WTC11 (cell line): ENCODE results near the gene VKORC1. TPM values are rescaled to one million over a fixed set of nuclear protein-coding genes. Genes with fewer than 3 reads are reported as not detected.

Source experiments
- ATAC-seq: fragments of 200-7000 bp; cut with Tn5 transposase; 2 replicates; pipeline ENCODE4 v1.10.0; 2021; ENCODE audit warnings: mild to moderate bottlenecking, moderate library complexity
- CTCF ChIA-PET: fragments of 300-600 bp; sonication (Branson Sonifier 250); formaldehyde crosslinking; loops from one replicate; lab custom pipeline; 2021; ENCODE audit warnings: antibody characterized with exemption; lab: Charles Lee
- POLR2A ChIA-PET: fragments of 350-600 bp; sonication (Branson Sonifier 250); formaldehyde crosslinking; loops from one replicate; lab custom pipeline; 2021; ENCODE audit warnings: antibody characterized with exemption; lab: Charles Lee
- DNase-seq: peaks from one replicate; pipeline ENCODE4 v3.0.0; 2021; ENCODE audit warnings: low spot score
- H3K27ac Mint-ChIP-seq: 2 replicates; pipeline ENCODE4 v1.8.0; 2021; ENCODE audit warnings: mixed read lengths
- H3K27me3 Mint-ChIP-seq: 2 replicates; pipeline ENCODE4 v1.8.0; 2021; ENCODE audit warnings: low read depth, mild to moderate bottlenecking, moderate library complexity, mixed read lengths
- H3K36me3 Mint-ChIP-seq: 2 replicates; pipeline ENCODE4 v1.8.0; 2021; ENCODE audit warnings: mixed read lengths
- H3K4me1 Mint-ChIP-seq: 2 replicates; pipeline ENCODE4 v1.8.0; 2022; ENCODE audit warnings: mixed read lengths
- H3K4me3 Mint-ChIP-seq: 2 replicates; pipeline ENCODE4 v1.8.0; 2021; ENCODE audit warnings: mild to moderate bottlenecking, moderate library complexity, mixed read lengths
- H3K9me3 Mint-ChIP-seq: 2 replicates; pipeline ENCODE4 v1.8.0; 2021; ENCODE audit warnings: mixed read lengths
- ATF6 ChIP-seq: sonication (generic); formaldehyde crosslinking; IDR thresholded peaks from 2 replicates; pipeline ENCODE4 v1.8.1; 2023; ENCODE audit warnings: mild to moderate bottlenecking, missing genetic modification reagents
- CREM ChIP-seq: sonication (generic); formaldehyde crosslinking; IDR thresholded peaks from 2 replicates; pipeline ENCODE4 v1.8.1; 2022; ENCODE audit warnings: mild to moderate bottlenecking, missing genetic modification reagents, moderate library complexity
- ESRRA ChIP-seq: sonication (generic); formaldehyde crosslinking; IDR thresholded peaks from 2 replicates; pipeline ENCODE4 v1.8.1; 2022; ENCODE audit warnings: mild to moderate bottlenecking, missing genetic modification reagents, borderline replicate concordance
- FOXK1 ChIP-seq: sonication (generic); formaldehyde crosslinking; IDR thresholded peaks from 2 replicates; pipeline ENCODE4 v1.8.0; 2022; ENCODE audit warnings: mild to moderate bottlenecking, moderate library complexity, missing genetic modification reagents
- GABPB1 ChIP-seq: sonication (generic); formaldehyde crosslinking; IDR thresholded peaks from 2 replicates; pipeline ENCODE4 v1.8.1; 2023; ENCODE audit warnings: mild to moderate bottlenecking, missing genetic modification reagents
- GRHL2 ChIP-seq: fragments of 250-450 bp; sonication (Bioruptor Pico); IDR thresholded peaks from 2 replicates; pipeline ENCODE4 v1.8.0; 2022; ENCODE audit warnings: mild to moderate bottlenecking, moderate library complexity; ENCODE audit not compliant: insufficient replicate concordance, severe bottlenecking
- IRF2 ChIP-seq: sonication (generic); formaldehyde crosslinking; IDR thresholded peaks from 2 replicates; pipeline ENCODE4 v1.8.0; 2022; ENCODE audit warnings: low read depth, missing genetic modification reagents, borderline replicate concordance
- MLX ChIP-seq: sonication (generic); formaldehyde crosslinking; IDR thresholded peaks from 2 replicates; pipeline ENCODE4 v1.8.1; 2023; ENCODE audit warnings: mild to moderate bottlenecking, missing genetic modification reagents, moderate library complexity
- NFATC4 ChIP-seq: fragments of 250-450 bp; sonication (Bioruptor Pico); IDR thresholded peaks from 2 replicates; pipeline ENCODE4 v1.9.0; 2021; ENCODE audit warnings: mild to moderate bottlenecking
- PREB ChIP-seq: sonication (generic); formaldehyde crosslinking; IDR thresholded peaks from 2 replicates; pipeline ENCODE4 v1.8.1; 2022; ENCODE audit warnings: mild to moderate bottlenecking, missing genetic modification reagents, moderate library complexity, borderline replicate concordance
- RELA ChIP-seq: sonication (generic); formaldehyde crosslinking; IDR thresholded peaks from 2 replicates; pipeline ENCODE4 v1.8.1; 2022; ENCODE audit warnings: missing genetic modification reagents, mild to moderate bottlenecking, borderline replicate concordance
- RORB ChIP-seq: fragments of 250-450 bp; sonication (Bioruptor Pico); IDR thresholded peaks from 2 replicates; pipeline ENCODE4 v1.9.0; 2021; ENCODE audit warnings: mild to moderate bottlenecking
- TEAD4 ChIP-seq: sonication (generic); formaldehyde crosslinking; IDR thresholded peaks from 2 replicates; pipeline ENCODE4 v1.8.0; 2022; ENCODE audit warnings: mild to moderate bottlenecking, missing genetic modification reagents
- TP53 ChIP-seq: sonication (generic); formaldehyde crosslinking; IDR thresholded peaks from 2 replicates; pipeline ENCODE4 v1.8.1; 2023; ENCODE audit warnings: mild to moderate bottlenecking, missing genetic modification reagents
- ZMAT4 ChIP-seq: fragments of 250-450 bp; sonication (Bioruptor Pico); IDR thresholded peaks from 2 replicates; pipeline ENCODE4 v1.9.0; 2021; ENCODE audit warnings: mild to moderate bottlenecking
- ZNF138 ChIP-seq: sonication (generic); formaldehyde crosslinking; conservative IDR thresholded peaks from 2 replicates; pipeline ENCODE4 v1.8.1; 2022; ENCODE audit warnings: mild to moderate bottlenecking, moderate library complexity, missing genetic modification reagents
- ZNF219 ChIP-seq: sonication (generic); formaldehyde crosslinking; IDR thresholded peaks from 2 replicates; pipeline ENCODE4 v1.8.0; 2023; ENCODE audit warnings: missing genetic modification reagents, mild to moderate bottlenecking, borderline replicate concordance
- ZNF232 ChIP-seq: sonication (generic); formaldehyde crosslinking; IDR thresholded peaks from 2 replicates; pipeline ENCODE4 v1.8.0; 2022; ENCODE audit warnings: mild to moderate bottlenecking, missing genetic modification reagents
- ZNF396 ChIP-seq: fragments of 250-450 bp; sonication (Bioruptor Pico); IDR thresholded peaks from 2 replicates; pipeline ENCODE4 v1.8.0; 2021; ENCODE audit warnings: mild to moderate bottlenecking, moderate library complexity, borderline replicate concordance
- total RNA-seq: library from RNA; stranded (reverse); gene quantifications from 3 replicates; pipeline ENCODE4 v1.2.3, GENCODE V29; 2021
- TF ChIP-seq, protein P1 (sequence below): sonication (generic); formaldehyde crosslinking; conservative IDR thresholded peaks from 2 replicates; pipeline ENCODE4 v1.8.1; 2023; ENCODE audit warnings: mild to moderate bottlenecking, low read depth, missing genetic modification reagents, moderate library complexity
- TF ChIP-seq, protein P2 (sequence below): sonication (generic); formaldehyde crosslinking; IDR thresholded peaks from 2 replicates; pipeline ENCODE4 v1.8.0; 2023; ENCODE audit warnings: missing genetic modification reagents

VKORC1 gene
- total RNA-seq, 1 experiment from 2014 or later: 85.7 TPM

GRCh38 chr16:31125844-31126243 lies 31.2 kb upstream of the VKORC1 start:
- H3K4me3 Mint-ChIP-seq: no peak overlapping the region
- no peaks in the 10 kb centered on the region for H3K27me3 Mint-ChIP-seq
- no peaks in the 10 kb centered on the region for H3K9me3 Mint-ChIP-seq
- H3K27ac Mint-ChIP-seq: peak overlapping the region; percentile 22
- DNase-seq (no peak), ATAC-seq (no peak)
- H3K36me3 Mint-ChIP-seq: peaks cover 17% of the 10 kb centered on the region
- H3K4me1 Mint-ChIP-seq: peaks cover 10% of the 10 kb centered on the region
- ChIA-PET POLR2A (no interaction called here), CTCF (interaction anchor here (1.1 to 2.1 kb wide), 2 partner anchors 17 kb away, joined by 5 to 10 read pairs; no protein-coding TSS in a partner anchor)
- TF ChIP-seq ZNF219 (CRISPR knock-in tag) (no peak), PREB (CRISPR knock-in tag) (no peak)

DNA sequence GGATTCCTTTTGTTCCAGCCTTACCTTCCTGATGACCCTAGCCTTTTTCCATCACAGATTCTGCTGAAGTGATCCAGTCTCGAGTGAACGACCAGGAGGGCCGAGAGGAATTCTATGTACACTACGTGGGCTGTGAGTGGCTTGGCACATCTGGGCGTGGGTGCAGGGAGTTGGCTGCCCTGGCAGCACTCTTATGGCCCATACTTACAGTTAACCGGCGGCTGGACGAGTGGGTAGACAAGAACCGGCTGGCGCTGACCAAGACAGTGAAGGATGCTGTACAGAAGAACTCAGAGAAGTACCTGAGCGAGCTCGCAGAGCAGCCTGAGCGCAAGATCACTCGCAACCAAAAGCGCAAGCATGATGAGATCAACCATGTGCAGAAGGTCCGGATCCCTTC lies 25.5 kb upstream of the VKORC1 start:
- no peaks in the 10 kb centered on the region for H3K9me3 Mint-ChIP-seq
- ChIA-PET POLR2A (interaction anchor here (0.7 to 0.9 kb wide), 3 partner anchors 10 to 59 kb away, joined by 3 read pairs; partner anchors contain the start of gene FUS), CTCF (interaction anchor here (1.2 to 2.6 kb wide), 2 partner anchors 15 to 22 kb away, joined by 4 to 12 read pairs; no protein-coding TSS in a partner anchor)
- H3K4me1 Mint-ChIP-seq: peaks cover 16% of the 10 kb centered on the region
- H3K4me3 Mint-ChIP-seq: no peak overlapping the region
- H3K36me3 Mint-ChIP-seq: peaks cover 31% of the 10 kb centered on the region
- TF ChIP-seq RORB: no peak
- no peak for TF ChIP-seq IRF2 (CRISPR knock-in tag)
- TF ChIP-seq MLX (CRISPR knock-in tag): no peak
- TF ChIP-seq TP53 (CRISPR knock-in tag): no peak
- TF ChIP-seq ZNF138: no peak
- DNase-seq: no peak
- no peak for ATAC-seq
- H3K27ac Mint-ChIP-seq: no peak overlapping the region
- no peaks in the 10 kb centered on the region for H3K27me3 Mint-ChIP-seq

- CTCF ChIA-PET: interaction anchor here (0.6 to 2.9 kb wide), 19 partner anchors 9 to 337 kb away, joined by 3 to 58 read pairs (median 5); partner anchors contain the start of genes FUS, HSD3B7, PRSS8 and PYDC1
- TF ChIP-seq TEAD4 (CRISPR knock-in tag) (no peak), CREM (no peak), ZNF232 (CRISPR knock-in tag) (no peak), ZNF138 (no peak), IRF2 (CRISPR knock-in tag) (no peak), ZMAT4 (no peak), GABPB1 (CRISPR knock-in tag) (no peak), ESRRA (CRISPR knock-in tag) (no peak), MLX (CRISPR knock-in tag) (no peak), RELA (CRISPR knock-in tag) (no peak), ZNF396 (CRISPR knock-in tag) (no peak), NFATC4 (CRISPR knock-in tag) (no peak), FOXK1 (CRISPR knock-in tag) (no peak), GRHL2 (CRISPR knock-in tag) (no peak), ATF6 (no peak)
- TF ChIP-seq, protein P1, sequence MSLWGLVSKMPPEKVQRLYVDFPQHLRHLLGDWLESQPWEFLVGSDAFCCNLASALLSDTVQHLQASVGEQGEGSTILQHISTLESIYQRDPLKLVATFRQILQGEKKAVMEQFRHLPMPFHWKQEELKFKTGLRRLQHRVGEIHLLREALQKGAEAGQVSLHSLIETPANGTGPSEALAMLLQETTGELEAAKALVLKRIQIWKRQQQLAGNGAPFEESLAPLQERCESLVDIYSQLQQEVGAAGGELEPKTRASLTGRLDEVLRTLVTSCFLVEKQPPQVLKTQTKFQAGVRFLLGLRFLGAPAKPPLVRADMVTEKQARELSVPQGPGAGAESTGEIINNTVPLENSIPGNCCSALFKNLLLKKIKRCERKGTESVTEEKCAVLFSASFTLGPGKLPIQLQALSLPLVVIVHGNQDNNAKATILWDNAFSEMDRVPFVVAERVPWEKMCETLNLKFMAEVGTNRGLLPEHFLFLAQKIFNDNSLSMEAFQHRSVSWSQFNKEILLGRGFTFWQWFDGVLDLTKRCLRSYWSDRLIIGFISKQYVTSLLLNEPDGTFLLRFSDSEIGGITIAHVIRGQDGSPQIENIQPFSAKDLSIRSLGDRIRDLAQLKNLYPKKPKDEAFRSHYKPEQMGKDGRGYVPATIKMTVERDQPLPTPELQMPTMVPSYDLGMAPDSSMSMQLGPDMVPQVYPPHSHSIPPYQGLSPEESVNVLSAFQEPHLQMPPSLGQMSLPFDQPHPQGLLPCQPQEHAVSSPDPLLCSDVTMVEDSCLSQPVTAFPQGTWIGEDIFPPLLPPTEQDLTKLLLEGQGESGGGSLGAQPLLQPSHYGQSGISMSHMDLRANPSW (CRISPR knock-in tag): no peak
- TF ChIP-seq, protein P2, sequence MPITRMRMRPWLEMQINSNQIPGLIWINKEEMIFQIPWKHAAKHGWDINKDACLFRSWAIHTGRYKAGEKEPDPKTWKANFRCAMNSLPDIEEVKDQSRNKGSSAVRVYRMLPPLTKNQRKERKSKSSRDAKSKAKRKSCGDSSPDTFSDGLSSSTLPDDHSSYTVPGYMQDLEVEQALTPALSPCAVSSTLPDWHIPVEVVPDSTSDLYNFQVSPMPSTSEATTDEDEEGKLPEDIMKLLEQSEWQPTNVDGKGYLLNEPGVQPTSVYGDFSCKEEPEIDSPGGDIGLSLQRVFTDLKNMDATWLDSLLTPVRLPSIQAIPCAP (CRISPR knock-in tag): no peak
- DNase-seq (no peak), ATAC-seq (no peak)
- Mint-ChIP-seq H3K4me3 (peak overlapping the region; percentile 83), H3K36me3 (peaks cover 31% of the 10 kb centered on the region), H3K27ac (peak overlapping the region; percentile 80), H3K27me3 (no peaks in the 10 kb centered on the region), H3K4me1 (peaks cover 16% of the 10 kb centered on the region), H3K9me3 (no peaks in the 10 kb centered on the region)
- POLR2A ChIA-PET: interaction anchor here (0.8 to 2.1 kb wide), 12 partner anchors 9 to 154 kb away, joined by 3 to 37 read pairs (median 6); partner anchors contain the start of genes FUS, PRSS8, PYCARD and TRIM72
Measured at GRCh38 chr16:31118223-31119155, 23.9 kb upstream of the VKORC1 start.
